Fibroblast of the conjunctiva (primary cell): ENCODE measurements around the gene CACNA2D2.

Source experiments
- DNase-seq: peaks from one replicate; pipeline ENCODE4 v3.0.0-alpha.2; 2010; ENCODE audit warnings: low read depth

The CACNA2D2 gene

GRCh38 chr3:50502225-50502583 lies 1.2 kb downstream of the CACNA2D2 start:
- no peak for DNase-seq

GRCh38 chr3:50495609-50496423 lies 7.6 kb downstream of the CACNA2D2 start:
- no peak for DNase-seq

- no peak for DNase-seq
These were observed 9.3 kb downstream of the CACNA2D2 start for GRCh38 chr3:50494126-50494525.

- DNase-seq, result no peak
These were observed 9.8 kb downstream of the CACNA2D2 start for GRCh38 chr3:50493623-50494022.

GRCh38 chr3:50493086-50493485 lies 10.3 kb downstream of the CACNA2D2 start:
- DNase-seq, result no peak

GRCh38 chr3:50491023-50491422 lies 12.4 kb downstream of the CACNA2D2 start:
- DNase-seq, result no peak

- DNase-seq, result no peak
These were observed 13.0 kb downstream of the CACNA2D2 start for GRCh38 chr3:50490424-50490823.

GRCh38 chr3:50487181-50487580 lies 16.3 kb downstream of the CACNA2D2 start:
- DNase-seq, result no peak

GRCh38 chr3:50486219-50486888 lies 17.1 kb downstream of the CACNA2D2 start:
- no peak for DNase-seq

GRCh38 chr3:50484722-50485121 lies 18.7 kb downstream of the CACNA2D2 start:
- no peak for DNase-seq

GRCh38 chr3:50483374-50483773 lies 20.1 kb downstream of the CACNA2D2 start:
- no peak for DNase-seq

- no peak for DNase-seq
These were observed 21.4 kb downstream of the CACNA2D2 start for GRCh38 chr3:50481992-50482391.

- no peak for DNase-seq
These were observed 23.0 kb downstream of the CACNA2D2 start for GRCh38 chr3:50480471-50480870.

- no peak for DNase-seq
These were observed 23.9 kb downstream of the CACNA2D2 start for GRCh38 chr3:50479523-50479922.

GRCh38 chr3:50478671-50479260 lies 24.7 kb downstream of the CACNA2D2 start:
- DNase-seq, result no peak

- no peak for DNase-seq
These were observed 25.4 kb downstream of the CACNA2D2 start for GRCh38 chr3:50478051-50478450.

GRCh38 chr3:50475348-50475747 lies 28.1 kb downstream of the CACNA2D2 start:
- DNase-seq, result no peak

GRCh38 chr3:50474717-50475116 lies 28.7 kb downstream of the CACNA2D2 start:
- DNase-seq, result no peak

- no peak for DNase-seq
These were observed 29.7 kb downstream of the CACNA2D2 start for GRCh38 chr3:50473768-50474167.

- DNase-seq, result no peak
These were observed 30.5 kb downstream of the CACNA2D2 start for GRCh38 chr3:50472958-50473357.

- no peak for DNase-seq
These were observed 32.8 kb downstream of the CACNA2D2 start for GRCh38 chr3:50470658-50471057.

GRCh38 chr3:50467919-50468318 lies 35.5 kb downstream of the CACNA2D2 start:
- no peak for DNase-seq

GRCh38 chr3:50466177-50466576 lies 37.3 kb downstream of the CACNA2D2 start:
- DNase-seq, result no peak
